HG03378 (cell line): ENCODE measurements around the gene CFAP77.

Experiments
- ATAC-seq: cut with Tn5 transposase; IDR thresholded peaks from one replicate; pipeline ENCODE4 v1.9.1; 2021; ENCODE audit warnings: mild to moderate bottlenecking, moderate library complexity; ENCODE audit not compliant: unreplicated experiment

The CFAP77 gene

GRCh38 chr9:132486706-132487350, 76.8 kb downstream of the CFAP77 start:
- ATAC-seq = no peak

DNA sequence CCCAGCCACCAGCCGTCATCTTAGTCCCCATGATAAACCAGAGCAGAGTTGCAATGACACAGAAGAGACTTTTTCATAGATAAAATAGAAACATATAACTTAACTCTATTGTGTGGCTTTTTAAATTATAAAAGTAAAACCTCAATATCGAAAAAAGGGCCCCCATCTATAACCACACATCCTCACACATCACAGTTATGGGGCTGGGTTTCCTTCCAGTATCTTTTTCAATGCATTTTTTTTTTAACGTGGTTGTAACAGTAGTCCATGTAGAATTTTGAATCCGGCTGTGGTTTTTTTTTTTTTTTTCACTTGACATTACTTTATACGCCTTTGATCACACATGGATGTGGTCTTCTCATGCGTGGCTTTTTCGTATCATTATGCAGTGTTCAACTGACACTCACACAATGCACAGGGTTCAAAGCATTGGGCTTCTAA, 77.4 kb downstream of the CFAP77 start:
- no peak for ATAC-seq

- ATAC-seq = no peak
Measured at GRCh38 chr9:132487980-132488535, 78.0 kb downstream of the CFAP77 start.

GRCh38 chr9:132488626-132489025, 78.6 kb downstream of the CFAP77 start:
- ATAC-seq = no peak

- ATAC-seq = no peak
Measured at GRCh38 chr9:132489536-132489935, 79.5 kb downstream of the CFAP77 start.

GRCh38 chr9:132494857-132495256, 84.8 kb downstream of the CFAP77 start:
- no peak for ATAC-seq

DNA sequence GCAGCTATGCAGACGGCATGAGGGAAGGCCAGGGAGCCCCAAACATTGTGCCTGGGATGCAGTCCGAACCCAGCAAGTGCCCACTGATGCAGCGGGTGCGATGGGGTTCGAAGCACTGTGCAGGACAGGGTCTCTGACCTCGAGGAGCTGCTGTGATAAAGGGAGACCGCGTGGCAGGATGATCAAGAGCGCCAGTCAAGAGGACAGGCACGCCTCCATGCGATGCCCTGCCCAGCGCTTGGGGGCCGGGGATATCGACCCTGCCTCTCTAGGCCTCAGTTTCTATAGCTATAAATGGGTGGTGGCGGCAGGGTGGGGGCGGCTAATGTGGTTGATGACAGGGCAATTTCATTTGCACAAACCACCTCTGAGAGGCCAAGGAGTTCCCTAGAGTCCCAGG, 87.7 kb downstream of the CFAP77 start:
- no peak for ATAC-seq

DNA sequence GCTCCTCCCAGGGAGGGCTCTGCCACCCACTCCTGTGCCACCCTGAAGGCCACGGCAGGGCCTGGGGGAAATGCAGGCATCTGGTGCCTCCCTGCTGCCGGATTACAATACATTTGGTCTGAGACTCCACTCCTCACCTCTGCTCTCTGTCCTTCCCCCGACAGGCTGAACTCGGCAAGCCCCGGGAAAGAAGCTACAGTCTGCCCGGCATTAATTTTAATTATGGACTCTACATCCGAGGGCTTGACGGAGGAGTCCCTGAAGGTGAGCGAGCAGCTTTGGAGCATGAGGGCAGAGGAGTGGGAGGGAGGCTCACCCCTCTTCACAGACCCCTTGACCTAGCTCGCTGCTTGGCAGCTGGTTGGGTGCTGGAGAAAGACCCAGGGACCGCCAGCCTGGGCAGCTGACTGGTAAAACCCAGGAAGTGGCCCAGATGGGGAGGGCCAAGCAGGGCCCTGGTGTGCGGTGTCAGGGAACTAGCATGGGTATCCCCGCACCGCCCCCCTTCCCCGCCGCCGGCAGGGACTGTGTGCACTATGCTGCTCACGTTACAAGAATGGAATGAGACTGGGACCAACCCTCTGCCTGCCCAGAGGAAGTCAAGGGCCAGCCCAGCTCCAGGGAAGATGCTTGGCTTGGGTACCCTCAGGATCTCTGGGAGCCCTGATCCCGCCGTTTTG, 88.7 kb downstream of the CFAP77 start:
- ATAC-seq = no peak

GRCh38 chr9:132499251-132499650, 89.2 kb downstream of the CFAP77 start:
- no peak for ATAC-seq

- no peak for ATAC-seq
Measured at GRCh38 chr9:132500193-132500592, 90.2 kb downstream of the CFAP77 start.

DNA sequence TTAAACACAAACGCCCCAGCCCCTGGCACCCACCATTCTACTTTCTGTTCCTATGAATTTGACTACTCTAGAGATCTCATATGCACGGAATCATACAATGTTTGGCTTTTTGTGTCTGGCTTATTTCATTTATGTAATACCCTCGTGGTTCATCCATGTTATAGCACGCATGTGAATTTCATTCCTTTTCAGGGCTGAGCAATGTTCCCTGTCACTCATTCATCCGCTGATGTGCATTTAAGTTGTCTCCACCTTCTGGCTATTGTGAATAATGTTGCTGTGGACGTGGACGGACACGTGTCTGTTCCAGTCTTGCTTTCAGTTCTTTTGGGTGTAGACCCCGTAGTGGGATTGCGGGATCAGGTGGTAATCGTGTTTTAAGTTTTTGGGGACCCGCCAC, 92.5 kb downstream of the CFAP77 start:
- no peak for ATAC-seq

GRCh38 chr9:132503116-132503515, 93.1 kb downstream of the CFAP77 start:
- ATAC-seq = no peak

- no peak for ATAC-seq
Measured at GRCh38 chr9:132504488-132504887, 94.5 kb downstream of the CFAP77 start.

- ATAC-seq = no peak
Measured at GRCh38 chr9:132505991-132506655, 96.1 kb downstream of the CFAP77 start.

GRCh38 chr9:132506977-132507669, 97.1 kb downstream of the CFAP77 start:
- no peak for ATAC-seq

DNA sequence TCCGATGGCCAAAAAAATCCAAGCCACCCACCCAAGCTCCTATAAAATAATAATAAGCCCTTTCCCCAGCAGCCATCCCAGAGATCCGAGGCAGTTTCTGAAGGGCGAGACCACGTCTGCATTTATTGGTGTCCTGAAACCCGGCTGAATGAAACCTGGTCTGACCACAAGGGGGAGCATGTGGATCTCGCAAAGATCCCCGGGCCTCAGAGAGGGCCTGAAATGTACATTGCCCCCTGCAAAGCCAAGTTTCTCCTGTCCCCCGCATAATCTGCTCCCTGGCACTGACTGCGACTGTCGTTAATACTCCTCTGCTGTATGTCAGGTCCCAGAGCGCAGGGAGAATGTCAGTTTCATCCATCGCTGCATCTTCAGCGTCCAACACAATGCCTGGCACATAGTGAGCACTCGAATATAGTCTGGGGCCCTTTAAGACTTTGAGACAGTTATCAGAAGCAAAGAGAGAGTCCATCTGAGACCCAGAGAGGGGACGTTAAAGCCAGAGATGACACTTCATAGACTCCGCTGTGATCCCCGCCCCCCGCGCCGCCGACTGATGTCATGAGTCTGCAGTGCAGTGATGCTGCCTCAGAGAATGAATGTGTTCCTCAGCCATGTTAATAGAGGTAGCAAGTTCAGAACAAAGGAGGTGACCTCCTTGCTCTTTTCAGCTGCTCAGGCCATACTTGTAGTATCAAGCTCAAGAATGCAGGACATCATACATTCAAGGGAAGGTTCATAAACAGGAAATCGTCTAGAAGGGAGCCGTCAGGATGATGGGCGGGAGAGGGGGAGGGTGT, 97.9 kb downstream of the CFAP77 start:
- no peak for ATAC-seq

DNA sequence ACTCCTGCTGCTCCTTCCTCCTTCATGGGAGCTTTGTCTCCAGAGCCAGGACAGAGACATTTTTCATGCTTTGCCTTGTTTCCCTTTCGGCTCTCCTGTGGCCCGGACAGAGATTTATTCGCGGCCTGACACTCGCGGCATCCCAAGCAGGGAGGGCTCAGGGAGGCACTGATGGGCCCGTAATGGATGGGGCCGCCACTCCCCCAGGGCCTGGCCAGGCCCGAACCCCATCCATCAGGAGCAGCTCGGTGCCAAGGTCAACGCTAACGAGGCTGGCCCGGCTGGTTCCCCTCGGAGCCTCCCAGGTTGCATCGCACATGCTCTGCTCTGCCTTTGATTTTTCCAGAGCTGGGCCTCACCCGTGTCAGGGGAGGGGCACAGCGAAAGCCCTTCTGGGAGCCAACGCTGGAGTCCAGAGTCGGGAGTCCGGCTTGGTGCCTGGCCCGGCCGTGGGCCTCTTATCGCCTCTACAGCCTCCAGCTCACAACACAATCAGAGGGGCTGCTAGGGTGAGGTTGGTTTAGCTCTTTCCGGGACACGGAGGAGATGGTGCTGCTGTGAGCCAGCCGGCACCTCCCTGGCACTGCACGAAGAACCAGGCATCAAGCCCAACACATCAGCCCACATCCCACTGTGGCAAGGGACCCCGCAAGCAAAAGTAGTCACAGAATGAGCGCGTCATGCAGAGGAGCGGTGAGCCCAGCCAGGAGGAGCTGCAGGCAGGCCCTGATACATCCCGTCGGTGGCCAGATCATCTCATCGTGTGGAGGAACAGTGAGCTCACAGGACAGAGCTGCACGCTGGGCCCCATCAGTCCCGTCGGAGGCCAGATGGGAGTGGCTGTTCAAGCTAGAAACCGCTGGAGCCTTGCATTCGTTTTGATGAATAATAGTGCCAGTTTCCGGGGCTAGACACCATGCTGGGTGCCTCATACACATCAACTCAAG, 100.2 kb downstream of the CFAP77 start:
- ATAC-seq = no peak

DNA sequence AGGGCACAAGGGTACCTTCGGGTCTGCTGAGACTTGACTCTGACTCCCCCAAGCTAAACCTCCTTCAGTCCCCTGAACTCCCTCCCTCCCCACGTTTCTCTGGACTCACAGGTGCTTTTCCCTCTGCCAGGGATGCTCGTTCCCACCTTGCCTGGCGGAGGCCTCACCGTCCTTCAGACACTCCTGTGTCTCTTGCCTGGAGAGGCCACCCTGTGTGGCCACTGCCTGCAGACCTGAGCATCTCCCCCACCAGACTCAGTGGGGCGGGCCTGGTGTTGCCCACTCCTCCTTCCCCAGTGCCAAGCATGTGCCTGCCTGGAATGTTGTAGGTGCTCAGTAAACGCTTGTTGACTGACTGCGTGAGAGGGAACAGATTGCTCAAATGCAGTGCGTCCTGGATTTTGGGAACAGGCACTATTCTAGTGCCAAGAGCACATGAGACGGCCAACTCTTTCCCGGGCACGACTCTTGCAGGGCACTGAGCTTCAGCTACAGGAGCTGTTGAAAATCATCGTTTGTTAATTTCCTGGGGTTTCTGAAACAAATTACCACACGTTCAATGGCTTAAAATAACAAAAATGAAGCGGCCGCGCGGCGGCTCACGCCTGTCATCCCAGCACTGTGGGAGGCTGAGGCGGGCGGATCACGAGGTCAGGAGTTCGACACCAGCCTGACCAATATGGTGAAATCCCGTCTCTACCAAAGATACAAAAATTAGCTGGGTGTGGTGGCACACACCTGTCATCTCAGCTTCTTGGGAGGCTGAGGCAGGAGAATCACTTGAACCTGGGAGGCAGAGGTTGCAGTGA, 101.4 kb downstream of the CFAP77 start:
- no peak for ATAC-seq

GRCh38 chr9:132513416-132513815, 103.4 kb downstream of the CFAP77 start:
- no peak for ATAC-seq
